K562 (cell line): ENCODE results near the gene PIGL. TPM values are rescaled to one million over a fixed set of nuclear protein-coding genes. Genes with fewer than 3 reads are reported as not detected.

Experiments
- DPF2 ChIP-seq: fragments of 450-650 bp; IDR thresholded peaks from 2 replicates; pipeline ENCODE4 v1.6.1; 2016
- ELF1 ChIP-seq: fragments of 200-800 bp; sonication (Bioruptor generic); IDR thresholded peaks from 2 replicates; pipeline ENCODE4 v1.6.1; 2016; ENCODE audit warnings: missing genetic modification characterization, missing compliant biosample characterization
- HLTF ChIP-seq: fragments of 450-650 bp; IDR thresholded peaks from 2 replicates; pipeline ENCODE4 v1.6.1; 2016
- JUND ChIP-seq, 2 experiments: IDR thresholded peaks; 2 replicates in 1 of 2; 3 replicates in 1 of 2; pipeline ENCODE4 v1.6.1; 2011; ENCODE audit warnings: borderline replicate concordance in 2 of 2, low read depth in 2 of 2, low read length in 2 of 2, improper control_type of control experiment in 1 of 2, missing biosample characterization in 1 of 2, missing genetic modification characterization in 1 of 2, missing genetic modification reagents in 1 of 2
- LCOR ChIP-seq: sonication (generic); formaldehyde crosslinking; IDR thresholded peaks from 2 replicates; pipeline ENCODE4 v1.8.0; 2022; ENCODE audit warnings: mild to moderate bottlenecking, missing genetic modification reagents
- MTA2 ChIP-seq: fragments of 450-650 bp; IDR thresholded peaks from 2 replicates; pipeline ENCODE4 v1.6.1; 2016; ENCODE audit warnings: low read depth
- MYNN ChIP-seq, 2 experiments: sonication (generic); formaldehyde crosslinking in 1 of 2; IDR thresholded peaks; 2 replicates each; pipeline versions ENCODE4 v1.5.0 to v1.6.1; 2016 to 2020; ENCODE audit warnings: antibody characterized with exemption in 1 of 2, missing genetic modification reagents in 1 of 2
- TBL1XR1 ChIP-seq, 2 experiments: IDR thresholded peaks; 2 replicates each; pipeline ENCODE4 v1.6.1; 2012; ENCODE audit warnings: improper control_type of control experiment in 2 of 2, low read length in 2 of 2, mild to moderate bottlenecking in 1 of 2
- polyA plus RNA-seq, 8 experiments: library from polyadenylated mRNA; depleted of rRNA in 4 of 8; stranded (reverse) in 5 of 8; unstranded in 3 of 8; fragments of >200 nt; fragmentation: Nextera tagmentation in 2 of 8; fragmentation: Illumina TruSeq in 1 of 8; extraction: Ambion mirVana in 2 of 8; extraction: Trizol in 1 of 8; gene quantifications; 2 replicates each; pipeline versions ENCODE4 v1.2.1 to v1.2.3, GENCODE V29; 2011 to 2014; ENCODE audit warnings: inconsistent platforms in 1 of 8, missing spikeins in 1 of 8
- total RNA-seq, 7 experiments: library from RNA; depleted of rRNA in 6 of 7; stranded (reverse); fragments of >200 nt in 6 of 7; fragmentation: Illumina TruSeq in 2 of 7; extraction: Trizol in 2 of 7; gene quantifications; 2 replicates each; pipeline versions ENCODE4 v1.2.1 to v1.2.3, GENCODE V29; 2011 to 2021; ENCODE audit warnings: low replicate concordance in 1 of 7
- TF ChIP-seq, protein P1 (sequence below): fragments of 200-600 bp; sonication (generic); IDR thresholded peaks from one replicate; pipeline ENCODE4 v1.6.1; 2012; ENCODE audit warnings: mild to moderate bottlenecking, low read depth, low read length, inconsistent platforms
- TF ChIP-seq, protein P2 (sequence below): IDR thresholded peaks from 3 replicates; pipeline ENCODE4 v1.6.1; 2011; ENCODE audit warnings: borderline replicate concordance, mild to moderate bottlenecking, moderate library complexity; ENCODE audit not compliant: insufficient read length; ENCODE audit errors: extremely low read depth

The PIGL gene
- total and polyA plus RNA-seq, 9 of the 15 experiments (the other 6 are each of a cell fraction or from before 2014, with no cell fraction given) = 19.9 to 55.3 (median 29.6) TPM

DNA sequence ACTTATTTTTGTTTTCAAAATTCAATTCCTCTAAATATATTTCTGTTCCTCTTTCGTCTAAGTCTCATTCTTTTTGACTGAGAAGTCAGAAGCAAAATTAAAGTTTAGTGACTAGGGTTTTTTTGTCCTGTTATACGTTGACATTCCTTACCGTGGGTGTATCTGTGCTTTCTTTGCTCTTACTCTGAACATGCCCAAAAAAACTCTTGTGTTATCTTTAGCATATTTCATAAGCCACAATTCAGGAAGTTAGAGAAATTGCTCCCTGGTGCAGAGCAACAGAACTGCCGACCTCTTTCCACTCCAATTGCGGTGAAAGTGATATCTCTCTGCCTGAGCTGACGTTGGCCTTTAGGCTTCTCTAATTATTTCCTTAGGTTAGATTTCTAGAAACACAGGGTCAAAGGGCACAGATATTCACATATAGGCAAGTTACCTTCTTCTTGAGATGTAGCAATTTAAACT lies 70.6 kb downstream of the PIGL start (continued):
- TF ChIP-seq JUND (IDR thresholded peaks at IDR 0.05; ENCODE audit: borderline replicate concordance, low read depth, low read length) (peak; percentile 40; the same call in 1 of the 2 replicates), JUND (tag; IDR thresholded peaks at IDR 0.05; ENCODE audit: borderline replicate concordance, low read depth, low read length) (peak; percentile 19; the same call in 1 of the 3 replicates), MYNN (IDR thresholded peaks at IDR 0.05) (peak; percentile 73; the same call in 1 of the 2 replicates), MYNN (CRISPR knock-in tag; IDR thresholded peaks at IDR 0.05) (no peak), DPF2 (0 out of 2 replicates have a peak, but pooled peaks have one; percentile 37), HLTF (no peak), MTA2 (no peak), LCOR (CRISPR knock-in tag) (0 out of 2 replicates have a peak, but pooled peaks have one; percentile 66), ELF1 (tag) (no peak), TBL1XR1 (IDR thresholded peaks at IDR 0.05; ENCODE audit: low read length in 2 of 2) (0 out of 4 replicates have a peak, but pooled peaks of 1 of the 2 experiments have one; percentile 31)
- TF ChIP-seq, protein P1, sequence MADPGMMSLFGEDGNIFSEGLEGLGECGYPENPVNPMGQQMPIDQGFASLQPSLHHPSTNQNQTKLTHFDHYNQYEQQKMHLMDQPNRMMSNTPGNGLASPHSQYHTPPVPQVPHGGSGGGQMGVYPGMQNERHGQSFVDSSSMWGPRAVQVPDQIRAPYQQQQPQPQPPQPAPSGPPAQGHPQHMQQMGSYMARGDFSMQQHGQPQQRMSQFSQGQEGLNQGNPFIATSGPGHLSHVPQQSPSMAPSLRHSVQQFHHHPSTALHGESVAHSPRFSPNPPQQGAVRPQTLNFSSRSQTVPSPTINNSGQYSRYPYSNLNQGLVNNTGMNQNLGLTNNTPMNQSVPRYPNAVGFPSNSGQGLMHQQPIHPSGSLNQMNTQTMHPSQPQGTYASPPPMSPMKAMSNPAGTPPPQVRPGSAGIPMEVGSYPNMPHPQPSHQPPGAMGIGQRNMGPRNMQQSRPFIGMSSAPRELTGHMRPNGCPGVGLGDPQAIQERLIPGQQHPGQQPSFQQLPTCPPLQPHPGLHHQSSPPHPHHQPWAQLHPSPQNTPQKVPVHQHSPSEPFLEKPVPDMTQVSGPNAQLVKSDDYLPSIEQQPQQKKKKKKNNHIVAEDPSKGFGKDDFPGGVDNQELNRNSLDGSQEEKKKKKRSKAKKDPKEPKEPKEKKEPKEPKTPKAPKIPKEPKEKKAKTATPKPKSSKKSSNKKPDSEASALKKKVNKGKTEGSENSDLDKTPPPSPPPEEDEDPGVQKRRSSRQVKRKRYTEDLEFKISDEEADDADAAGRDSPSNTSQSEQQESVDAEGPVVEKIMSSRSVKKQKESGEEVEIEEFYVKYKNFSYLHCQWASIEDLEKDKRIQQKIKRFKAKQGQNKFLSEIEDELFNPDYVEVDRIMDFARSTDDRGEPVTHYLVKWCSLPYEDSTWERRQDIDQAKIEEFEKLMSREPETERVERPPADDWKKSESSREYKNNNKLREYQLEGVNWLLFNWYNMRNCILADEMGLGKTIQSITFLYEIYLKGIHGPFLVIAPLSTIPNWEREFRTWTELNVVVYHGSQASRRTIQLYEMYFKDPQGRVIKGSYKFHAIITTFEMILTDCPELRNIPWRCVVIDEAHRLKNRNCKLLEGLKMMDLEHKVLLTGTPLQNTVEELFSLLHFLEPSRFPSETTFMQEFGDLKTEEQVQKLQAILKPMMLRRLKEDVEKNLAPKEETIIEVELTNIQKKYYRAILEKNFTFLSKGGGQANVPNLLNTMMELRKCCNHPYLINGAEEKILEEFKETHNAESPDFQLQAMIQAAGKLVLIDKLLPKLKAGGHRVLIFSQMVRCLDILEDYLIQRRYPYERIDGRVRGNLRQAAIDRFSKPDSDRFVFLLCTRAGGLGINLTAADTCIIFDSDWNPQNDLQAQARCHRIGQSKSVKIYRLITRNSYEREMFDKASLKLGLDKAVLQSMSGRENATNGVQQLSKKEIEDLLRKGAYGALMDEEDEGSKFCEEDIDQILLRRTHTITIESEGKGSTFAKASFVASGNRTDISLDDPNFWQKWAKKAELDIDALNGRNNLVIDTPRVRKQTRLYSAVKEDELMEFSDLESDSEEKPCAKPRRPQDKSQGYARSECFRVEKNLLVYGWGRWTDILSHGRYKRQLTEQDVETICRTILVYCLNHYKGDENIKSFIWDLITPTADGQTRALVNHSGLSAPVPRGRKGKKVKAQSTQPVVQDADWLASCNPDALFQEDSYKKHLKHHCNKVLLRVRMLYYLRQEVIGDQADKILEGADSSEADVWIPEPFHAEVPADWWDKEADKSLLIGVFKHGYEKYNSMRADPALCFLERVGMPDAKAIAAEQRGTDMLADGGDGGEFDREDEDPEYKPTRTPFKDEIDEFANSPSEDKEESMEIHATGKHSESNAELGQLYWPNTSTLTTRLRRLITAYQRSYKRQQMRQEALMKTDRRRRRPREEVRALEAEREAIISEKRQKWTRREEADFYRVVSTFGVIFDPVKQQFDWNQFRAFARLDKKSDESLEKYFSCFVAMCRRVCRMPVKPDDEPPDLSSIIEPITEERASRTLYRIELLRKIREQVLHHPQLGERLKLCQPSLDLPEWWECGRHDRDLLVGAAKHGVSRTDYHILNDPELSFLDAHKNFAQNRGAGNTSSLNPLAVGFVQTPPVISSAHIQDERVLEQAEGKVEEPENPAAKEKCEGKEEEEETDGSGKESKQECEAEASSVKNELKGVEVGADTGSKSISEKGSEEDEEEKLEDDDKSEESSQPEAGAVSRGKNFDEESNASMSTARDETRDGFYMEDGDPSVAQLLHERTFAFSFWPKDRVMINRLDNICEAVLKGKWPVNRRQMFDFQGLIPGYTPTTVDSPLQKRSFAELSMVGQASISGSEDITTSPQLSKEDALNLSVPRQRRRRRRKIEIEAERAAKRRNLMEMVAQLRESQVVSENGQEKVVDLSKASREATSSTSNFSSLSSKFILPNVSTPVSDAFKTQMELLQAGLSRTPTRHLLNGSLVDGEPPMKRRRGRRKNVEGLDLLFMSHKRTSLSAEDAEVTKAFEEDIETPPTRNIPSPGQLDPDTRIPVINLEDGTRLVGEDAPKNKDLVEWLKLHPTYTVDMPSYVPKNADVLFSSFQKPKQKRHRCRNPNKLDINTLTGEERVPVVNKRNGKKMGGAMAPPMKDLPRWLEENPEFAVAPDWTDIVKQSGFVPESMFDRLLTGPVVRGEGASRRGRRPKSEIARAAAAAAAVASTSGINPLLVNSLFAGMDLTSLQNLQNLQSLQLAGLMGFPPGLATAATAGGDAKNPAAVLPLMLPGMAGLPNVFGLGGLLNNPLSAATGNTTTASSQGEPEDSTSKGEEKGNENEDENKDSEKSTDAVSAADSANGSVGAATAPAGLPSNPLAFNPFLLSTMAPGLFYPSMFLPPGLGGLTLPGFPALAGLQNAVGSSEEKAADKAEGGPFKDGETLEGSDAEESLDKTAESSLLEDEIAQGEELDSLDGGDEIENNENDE = no peak
- TF ChIP-seq, protein P2, sequence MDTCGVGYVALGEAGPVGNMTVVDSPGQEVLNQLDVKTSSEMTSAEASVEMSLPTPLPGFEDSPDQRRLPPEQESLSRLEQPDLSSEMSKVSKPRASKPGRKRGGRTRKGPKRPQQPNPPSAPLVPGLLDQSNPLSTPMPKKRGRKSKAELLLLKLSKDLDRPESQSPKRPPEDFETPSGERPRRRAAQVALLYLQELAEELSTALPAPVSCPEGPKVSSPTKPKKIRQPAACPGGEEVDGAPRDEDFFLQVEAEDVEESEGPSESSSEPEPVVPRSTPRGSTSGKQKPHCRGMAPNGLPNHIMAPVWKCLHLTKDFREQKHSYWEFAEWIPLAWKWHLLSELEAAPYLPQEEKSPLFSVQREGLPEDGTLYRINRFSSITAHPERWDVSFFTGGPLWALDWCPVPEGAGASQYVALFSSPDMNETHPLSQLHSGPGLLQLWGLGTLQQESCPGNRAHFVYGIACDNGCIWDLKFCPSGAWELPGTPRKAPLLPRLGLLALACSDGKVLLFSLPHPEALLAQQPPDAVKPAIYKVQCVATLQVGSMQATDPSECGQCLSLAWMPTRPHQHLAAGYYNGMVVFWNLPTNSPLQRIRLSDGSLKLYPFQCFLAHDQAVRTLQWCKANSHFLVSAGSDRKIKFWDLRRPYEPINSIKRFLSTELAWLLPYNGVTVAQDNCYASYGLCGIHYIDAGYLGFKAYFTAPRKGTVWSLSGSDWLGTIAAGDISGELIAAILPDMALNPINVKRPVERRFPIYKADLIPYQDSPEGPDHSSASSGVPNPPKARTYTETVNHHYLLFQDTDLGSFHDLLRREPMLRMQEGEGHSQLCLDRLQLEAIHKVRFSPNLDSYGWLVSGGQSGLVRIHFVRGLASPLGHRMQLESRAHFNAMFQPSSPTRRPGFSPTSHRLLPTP = no peak
